Stimulated activated CD8-positive, alpha-beta memory T cell treated with anti-CD3 and anti-CD28 coated beads, Interleukin-15, amount 100 ng/mL, for 48 hours (primary cell): ENCODE results near the gene TMA7.
"Not testable (repeated sequence)": the region's sequence is repeated elsewhere in the genome, so short reads cannot be mapped to it uniquely, and the experiment has no call there.

Experiments used
- DNase-seq, 2 donors: peaks; one replicate each; pipeline ENCODE4 v3.0.0-alpha.2; 2020; ENCODE audit warnings: low read depth in 2 of 2

The TMA7 gene

DNA sequence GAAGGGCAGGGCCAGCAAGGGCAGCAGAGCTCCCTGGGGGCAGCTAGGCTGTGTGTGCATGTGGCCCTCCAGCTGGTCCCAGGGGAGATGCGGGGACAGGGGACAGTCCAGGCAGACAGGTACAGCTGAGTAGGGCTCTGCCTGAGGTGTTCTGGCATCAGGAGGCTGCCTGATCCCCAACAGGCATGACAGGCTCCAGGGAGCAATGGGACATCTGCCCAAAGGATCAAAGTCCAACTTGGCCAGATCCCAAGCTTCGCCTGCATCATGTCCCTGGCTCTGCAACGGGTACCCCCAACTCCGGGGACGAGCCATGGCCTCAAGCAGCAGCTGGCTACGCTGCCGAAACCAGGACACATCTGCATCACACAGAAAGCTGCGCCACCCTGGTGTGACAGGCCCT is 28.3 kb downstream of the TMA7 start:
- DNase-seq, result no peak

DNA sequence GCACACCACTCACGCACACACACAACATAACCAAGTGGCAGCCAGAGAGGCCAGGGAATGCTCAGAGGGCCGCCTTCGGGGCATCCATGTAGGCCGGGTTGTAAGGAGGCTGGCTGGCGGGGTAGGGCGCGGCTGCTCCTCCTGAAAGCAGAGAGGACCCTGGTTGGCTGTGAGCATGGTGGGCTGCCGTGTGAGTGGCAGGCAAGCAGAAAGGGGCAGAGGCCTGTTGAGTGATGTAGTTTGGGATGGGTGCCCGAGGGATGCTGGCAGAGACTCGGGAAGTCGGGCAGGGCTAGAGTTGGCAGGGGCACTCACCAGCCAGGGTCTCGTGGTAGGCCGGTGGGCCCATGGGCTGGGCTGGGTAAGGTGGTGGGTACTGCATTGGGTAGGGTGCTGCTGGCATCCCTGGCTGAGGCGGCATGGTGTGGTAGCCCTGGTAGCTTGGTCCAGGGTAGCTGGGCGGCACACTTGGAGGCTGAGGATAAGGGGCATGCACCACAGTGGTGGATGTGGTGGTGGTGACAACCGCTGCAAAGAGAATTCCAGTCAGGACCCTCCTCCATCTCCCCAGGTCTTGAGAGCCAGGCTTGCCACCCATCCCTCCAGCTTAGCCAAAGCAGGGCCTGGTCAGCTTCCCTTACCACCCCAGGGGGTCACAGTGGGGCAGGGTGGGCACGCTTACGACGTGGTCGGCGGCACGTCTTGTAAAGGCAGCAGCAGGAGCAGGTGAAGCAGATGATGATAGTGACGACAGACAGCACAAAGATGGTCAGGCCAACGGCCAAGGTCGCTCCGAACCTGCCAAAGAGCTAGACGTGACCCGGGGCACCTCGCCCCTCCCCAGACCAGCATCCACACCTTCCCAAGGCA is 29.2 kb downstream of the TMA7 start:
- no peak for DNase-seq

DNA sequence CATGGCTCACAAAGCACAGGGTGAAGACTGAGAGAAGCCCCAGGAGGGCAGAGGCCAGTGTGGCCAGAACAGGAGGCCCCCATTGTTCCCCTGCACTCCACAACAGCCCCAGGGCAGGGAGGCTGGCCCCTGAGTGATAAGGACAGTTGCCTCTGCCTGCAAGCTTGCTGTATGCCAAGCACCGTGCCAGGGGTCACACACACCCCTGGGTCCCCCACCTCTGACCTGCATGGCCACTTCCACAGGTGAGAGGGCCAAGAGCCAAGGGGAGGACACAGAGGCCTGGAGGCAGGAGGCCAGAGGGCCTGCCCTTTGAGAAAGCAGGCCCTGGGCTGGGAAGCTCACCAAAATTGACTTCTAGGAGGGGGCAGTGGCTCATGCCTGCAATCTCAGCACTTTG is 30.2 kb downstream of the TMA7 start:
- no peak for DNase-seq

DNA sequence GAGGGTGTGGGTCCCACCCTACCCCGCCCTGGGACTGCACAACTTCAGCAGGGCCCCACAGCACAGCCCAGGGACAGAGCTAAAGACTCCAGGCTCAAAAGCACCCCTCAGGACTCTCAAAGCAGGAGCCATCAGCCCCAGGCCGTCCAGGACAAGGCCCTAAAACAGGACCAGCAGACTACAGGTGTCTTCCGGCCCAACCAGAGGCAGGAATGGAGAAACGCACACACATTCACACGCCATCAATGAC is 32.5 kb downstream of the TMA7 start:
- DNase-seq, result no peak

DNA sequence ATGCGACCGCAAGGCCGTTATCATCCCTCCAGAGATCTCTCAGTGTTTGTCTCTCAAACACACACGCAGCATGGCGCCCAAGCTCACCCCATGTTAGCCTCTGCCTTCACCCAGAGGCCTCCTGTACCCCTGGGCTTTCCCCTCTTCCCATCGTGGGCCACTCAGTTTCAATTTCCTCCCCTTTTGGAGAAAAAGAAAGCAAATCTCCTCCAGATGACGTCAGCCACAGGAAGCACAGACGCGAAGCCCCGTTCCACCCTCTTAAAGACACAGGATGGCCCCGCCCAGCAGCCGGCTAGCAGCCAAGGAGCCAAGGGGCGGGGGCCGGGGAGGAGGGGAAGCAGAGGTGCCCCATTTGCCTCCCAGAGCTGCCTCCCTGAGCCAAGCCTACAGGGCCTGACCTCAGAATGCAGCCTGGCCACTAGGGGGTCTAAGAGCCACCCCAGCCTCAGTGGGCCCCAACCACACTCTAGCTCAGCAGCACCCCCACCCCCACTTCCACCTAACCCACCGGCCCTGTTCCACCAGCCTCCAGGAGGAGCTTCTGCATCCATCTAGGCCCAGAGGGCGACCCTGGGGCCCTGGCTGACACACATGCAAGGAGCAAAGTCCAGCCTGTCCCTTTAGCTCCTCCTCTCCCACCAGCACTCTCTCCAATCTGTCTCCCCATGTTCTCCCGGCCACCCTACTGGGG is 33.0 kb downstream of the TMA7 start:
- peak; percentile 93 to 94 for DNase-seq

DNA sequence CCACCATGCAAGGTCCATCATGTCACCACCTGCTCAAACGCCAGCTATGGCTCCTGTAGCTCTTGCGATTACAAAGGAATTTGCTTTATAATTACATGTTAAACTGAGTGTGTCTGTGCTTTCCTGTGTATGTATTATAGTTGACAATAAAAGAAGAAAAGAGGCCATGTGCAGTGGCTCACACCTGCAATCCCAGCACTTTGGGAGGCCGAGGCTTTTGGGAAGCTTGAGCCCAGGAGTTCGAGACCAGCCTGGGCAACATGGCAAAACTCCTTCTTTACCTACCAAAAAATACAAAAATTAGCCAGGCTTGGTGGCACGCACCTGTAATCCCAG is 33.5 kb downstream of the TMA7 start:
- DNase-seq, result no peak

DNA sequence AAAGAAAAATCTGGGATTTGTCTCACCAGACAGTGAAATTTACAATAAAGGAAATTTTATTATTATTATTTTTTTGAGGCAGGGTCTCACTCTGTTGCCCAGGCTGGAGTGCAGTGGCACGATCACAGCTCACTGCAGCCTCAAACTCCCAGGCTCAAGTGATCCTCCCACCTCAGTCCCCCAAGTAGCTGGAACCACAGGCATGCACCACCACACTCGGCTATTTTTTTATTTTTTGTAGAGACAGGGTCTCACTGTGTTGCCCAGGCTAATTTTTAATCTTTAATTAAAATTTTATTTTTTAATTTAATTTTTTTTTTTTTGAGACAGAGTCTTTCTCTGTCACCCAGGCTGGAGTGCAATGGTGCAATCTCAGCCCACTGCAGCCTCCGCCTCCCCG is 34.0 kb downstream of the TMA7 start:
- not testable (repeated sequence) for DNase-seq

DNA sequence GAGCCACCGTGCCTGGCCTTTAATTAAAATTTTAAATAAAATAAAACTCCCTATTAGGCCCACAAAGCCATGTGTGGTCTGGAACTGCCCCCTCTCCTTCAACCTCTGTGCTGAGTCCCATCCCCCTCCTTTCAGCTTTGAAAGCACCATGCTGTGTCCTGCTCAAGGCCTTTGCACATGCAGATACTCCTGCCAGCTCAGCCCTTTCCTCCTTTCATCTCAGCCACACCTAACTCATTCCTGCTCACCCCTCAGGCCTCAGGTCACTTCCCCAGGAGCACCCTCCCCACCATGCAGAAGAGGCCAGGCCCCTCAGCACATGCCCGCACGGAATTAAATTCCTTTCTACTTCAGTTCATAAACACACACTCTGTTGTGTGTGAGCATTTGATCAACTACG is 34.6 kb downstream of the TMA7 start:
- no peak for DNase-seq

DNA sequence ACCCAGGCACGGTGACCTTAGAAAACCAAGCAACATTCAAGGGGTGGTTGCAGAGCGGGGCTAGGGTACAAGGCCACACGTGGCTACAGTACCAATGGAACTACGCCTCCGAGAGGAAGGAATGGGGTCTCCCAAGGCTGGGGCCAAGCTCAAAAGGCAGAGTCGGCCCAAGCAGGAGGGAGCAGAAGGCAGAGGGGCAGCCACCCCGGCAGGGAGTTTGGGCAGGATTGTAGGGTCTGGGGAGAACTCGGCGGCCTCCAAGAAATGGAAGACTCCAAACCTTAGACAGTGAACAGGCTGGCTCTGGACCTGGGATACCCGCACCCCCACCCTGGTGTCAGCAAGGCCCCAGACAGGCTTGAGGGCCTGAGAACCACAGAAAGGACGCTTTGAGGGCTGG is 35.1 kb downstream of the TMA7 start:
- no peak for DNase-seq

DNA sequence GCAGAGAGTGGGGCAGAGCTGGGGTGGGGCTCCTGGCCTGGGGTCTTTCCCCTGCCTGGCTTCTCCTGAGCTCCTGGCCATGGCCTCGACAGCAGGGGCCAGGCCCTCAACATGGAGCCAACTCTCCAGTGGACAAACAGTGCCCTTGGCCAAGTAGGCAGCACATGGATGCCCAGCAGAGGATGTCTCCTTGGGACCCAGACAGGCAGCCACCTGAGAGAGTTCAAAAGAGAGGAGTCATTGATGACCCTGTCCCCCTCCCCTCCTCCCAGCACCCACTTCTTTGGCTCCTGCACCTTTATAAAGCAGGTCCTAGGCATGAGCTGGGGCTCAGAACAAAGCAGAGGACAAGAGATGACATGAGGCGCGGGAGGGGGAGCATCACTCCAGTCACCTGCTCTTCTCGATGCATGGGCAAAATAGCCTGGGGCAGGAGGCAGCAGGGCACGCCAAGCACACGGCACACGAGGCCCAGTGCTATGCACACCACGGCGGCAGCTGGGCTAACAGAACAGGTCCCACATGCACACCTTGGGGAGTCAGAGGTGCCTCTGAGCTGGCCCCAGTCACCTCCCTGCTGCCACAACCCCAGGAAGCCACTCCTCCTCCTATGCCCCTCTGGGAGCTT is 36.5 kb downstream of the TMA7 start:
- DNase-seq, result no peak

DNA sequence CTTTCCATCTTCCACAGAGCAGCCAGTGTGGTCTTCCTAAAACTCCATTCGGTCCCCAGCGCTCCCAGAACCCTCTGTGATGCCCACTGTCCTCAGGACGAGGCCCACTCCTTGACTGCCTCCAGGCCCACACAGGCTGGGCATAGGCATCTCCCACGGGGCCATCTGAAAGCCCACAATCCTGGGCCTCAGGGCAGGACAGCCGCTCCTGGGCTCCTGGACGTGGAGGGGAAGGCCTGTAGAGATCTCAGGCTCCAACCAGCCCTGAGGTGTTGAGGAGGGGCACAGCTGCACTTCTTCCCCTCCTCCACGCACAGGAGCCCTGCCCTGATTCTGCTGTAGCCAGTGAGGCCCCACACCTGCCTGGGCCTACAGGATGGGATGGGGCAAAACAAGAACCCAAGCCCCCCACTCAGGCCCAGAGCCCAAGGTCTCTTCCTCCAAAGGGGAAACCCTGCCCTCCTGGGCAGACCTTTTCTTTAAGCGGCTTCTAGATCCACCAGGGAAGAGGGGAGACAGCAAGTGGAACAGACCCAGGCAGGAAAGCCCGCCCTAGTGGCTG is 38.0 kb downstream of the TMA7 start:
- no peak for DNase-seq

DNA sequence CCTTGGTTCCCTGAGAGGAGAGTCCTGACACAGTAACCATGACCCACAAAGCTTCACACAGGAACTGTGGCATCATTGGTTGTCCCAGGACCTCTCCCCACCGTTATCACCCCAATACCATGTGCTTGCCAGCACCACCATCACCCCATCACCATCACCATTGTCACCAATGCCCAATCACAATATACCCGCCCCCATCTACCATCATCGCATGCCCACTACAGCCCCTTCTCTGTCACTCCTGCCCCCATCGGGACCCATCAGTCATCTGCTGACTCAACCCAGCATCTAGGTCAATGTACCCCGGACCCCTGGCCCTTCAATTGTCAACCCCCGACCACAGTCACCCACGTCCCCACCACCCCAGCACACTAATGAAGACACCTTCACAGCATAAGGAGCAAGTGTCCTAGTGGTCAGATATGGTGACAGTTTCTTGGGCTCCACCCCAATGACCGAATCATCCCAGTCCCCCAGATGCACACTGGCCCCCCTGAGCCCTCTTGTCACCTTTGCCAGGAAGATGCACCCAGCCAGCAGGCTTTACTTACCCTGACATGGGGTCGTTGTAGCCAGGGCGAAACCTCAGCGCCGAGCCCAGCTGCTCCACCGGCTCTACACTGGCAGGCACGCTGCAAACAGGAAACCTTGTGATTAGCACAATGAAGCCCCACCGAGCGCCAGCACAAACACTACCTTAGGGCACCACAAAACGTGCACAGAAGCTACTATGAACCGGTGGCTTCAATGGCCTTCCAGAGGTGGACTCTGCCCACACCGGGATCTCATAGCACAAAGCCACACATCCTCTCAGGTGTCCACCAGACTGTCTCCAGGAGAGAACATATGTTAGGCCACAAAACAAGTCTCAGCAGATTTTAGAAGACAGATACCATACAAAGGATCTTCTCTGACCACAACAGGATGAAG is 38.8 kb downstream of the TMA7 start:
- DNase-seq, result peak in 1 of 2 donors; percentile 32

DNA sequence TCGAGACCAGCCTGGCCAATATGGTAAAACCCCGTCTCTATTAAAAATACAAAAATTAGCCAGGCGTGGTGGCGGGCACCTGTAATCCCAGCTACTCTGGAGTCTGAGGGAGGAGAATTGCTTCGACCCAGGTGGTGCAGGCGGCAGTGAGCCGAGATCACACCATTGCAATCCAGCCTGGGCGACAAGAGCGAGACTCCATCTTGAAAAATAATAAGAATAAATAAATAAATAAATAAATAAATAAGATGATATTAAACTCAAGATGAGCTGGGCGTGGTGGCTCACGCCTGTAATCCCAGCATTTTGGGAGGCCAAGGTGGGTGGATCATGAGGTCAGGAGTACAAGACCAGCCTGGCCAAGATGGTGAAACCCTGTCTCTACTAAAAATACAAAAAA is 40.8 kb downstream of the TMA7 start:
- DNase-seq, result not testable (repeated sequence)

DNA sequence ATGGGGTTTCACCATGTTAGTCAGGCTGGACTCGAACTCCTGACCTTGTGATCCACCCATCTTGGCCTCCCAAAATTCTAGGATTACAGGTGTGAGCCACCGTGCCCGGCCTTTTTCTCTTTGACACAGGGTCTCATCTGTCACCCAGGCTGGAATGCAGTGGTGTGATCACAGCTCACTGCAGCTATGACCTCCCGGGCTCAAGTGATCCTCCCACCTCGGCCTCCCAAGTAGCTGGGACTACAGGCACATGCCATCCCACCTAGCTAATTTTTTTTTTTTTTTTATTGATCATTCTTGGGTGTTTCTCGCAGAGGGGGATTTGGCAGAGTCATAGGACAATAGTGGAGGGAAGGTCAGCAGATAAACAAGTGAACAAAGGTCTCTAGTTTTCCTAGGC is 42.8 kb downstream of the TMA7 start:
- DNase-seq, result not testable (repeated sequence)

DNA sequence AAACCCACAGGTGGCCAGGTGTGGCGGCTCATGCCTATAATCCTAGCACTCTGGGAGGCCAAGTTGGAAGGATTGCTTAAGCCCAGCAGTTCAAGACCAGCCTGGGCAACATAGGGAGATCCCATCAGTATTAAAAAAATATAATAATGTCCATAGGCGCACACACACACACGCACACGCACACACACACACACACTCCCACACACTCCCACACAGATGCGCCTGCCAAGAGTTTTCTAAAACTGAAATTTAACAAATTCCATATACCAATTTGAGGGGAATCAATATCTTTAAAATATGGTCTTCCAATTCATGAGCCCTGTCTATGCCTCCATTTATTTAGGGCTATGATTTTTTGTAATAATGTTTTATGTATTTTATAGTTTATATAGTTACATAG is 46.9 kb downstream of the TMA7 start:
- no peak for DNase-seq

DNA sequence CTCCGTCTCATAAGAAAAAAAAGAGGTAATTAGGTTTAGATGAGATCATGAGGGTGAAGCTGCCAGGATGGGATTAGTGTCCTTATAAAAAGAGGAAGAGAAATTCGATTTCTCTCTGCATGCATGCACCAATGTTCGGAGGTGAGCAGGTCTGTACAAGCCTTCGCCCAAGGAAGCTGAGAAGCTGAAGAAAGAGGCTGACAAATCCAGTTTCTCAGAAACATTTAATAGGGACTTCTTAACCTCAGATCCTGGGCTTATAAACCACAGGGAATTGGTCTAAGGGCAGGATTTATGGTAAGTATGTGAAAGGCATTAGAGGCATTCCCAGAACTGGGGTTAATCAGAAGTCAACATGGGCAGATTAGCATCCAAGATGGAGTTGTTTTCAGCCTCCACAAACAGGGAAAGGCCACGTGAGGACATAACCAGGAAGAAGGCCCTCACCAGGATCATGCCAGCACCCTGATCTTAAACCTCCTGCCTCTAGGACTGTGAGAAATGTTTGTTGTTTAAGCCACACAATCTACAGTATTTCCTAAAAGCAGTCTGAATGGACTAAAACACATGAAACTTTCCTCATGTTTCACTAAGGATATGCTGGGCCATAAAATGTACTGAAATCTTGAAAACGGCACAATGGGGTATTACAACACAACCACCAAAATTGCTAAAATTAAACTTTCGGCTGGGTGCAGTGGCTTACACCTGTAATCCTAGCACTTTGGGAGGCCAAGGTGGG is 52.6 kb downstream of the TMA7 start:
- no peak for DNase-seq

DNA sequence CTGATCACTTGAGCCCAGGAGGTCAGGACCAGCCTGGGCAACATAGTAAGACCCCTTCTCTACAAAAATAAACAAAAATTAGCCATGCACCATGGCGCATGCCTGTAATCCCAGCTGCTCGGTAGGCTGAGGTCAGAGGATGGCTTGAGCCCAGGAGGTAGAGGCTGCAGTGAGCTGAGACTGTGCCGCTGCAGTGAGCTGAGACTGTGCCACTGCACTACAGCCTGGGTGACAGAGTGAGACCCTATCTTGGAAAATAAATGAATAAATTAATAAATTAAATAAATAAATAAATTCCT is 53.1 kb downstream of the TMA7 start:
- DNase-seq, result no peak
